ENCODE data around the gene KRTAP2-2. TPM values are rescaled to one million over a fixed set of nuclear protein-coding genes. Genes with fewer than 3 reads are reported as not detected.

The KRTAP2-2 gene
- polyA plus RNA-seq, 1 of the 3 experiments (the other 2 are of a cell fraction) = not detected

GRCh38 chr17:41009936-41010335 is 45.1 kb downstream of the KRTAP2-2 start (continued):
- TF ChIP-seq JUND (IDR thresholded peaks at IDR 0.05) (no peak), GABPA (IDR thresholded peaks at IDR 0.05; ENCODE audit: low read depth) (no peak), EZH2phosphoT487 (IDR thresholded peaks at IDR 0.05; ENCODE audit: borderline replicate concordance, low read depth) (no peak), RCOR1 (IDR thresholded peaks at IDR 0.05; ENCODE audit: low read length) (no peak), NRF1 (IDR thresholded peaks at IDR 0.05; ENCODE audit: low read depth, low read length) (no peak), EP300 (IDR thresholded peaks at IDR 0.05; ENCODE audit: borderline replicate concordance in 1 of 2, low read depth in 1 of 2, low read length in 1 of 2) (no peak), REST (IDR thresholded peaks at IDR 0.05; ENCODE audit: low read depth, low read length) (no peak)

GRCh38 chr17:41009301-41009760 is 45.7 kb downstream of the KRTAP2-2 start:
- Histone ChIP-seq H3K4me3 (ENCODE audit: low read depth in 2 of 2, low read length in 1 of 2) (no peak overlapping the region), H2AFZ (ENCODE audit: low read depth) (no peak overlapping the region)
- CTCF ChIA-PET = interaction anchor here (0.6 kb wide), 1 partner anchor 73 kb away, joined by 3 read pairs; no protein-coding TSS in a partner anchor

More at GRCh38 chr17:41009301-41009760, 45.7 kb downstream of the KRTAP2-2 start:
- POLR2A ChIA-PET = no interaction called here
- no peak overlapping the region for H3K9ac ChIP-seq
- no peak overlapping the region for H3K27ac ChIP-seq (ENCODE audit: low read depth in 2 of 2, low read length in 1 of 2)
- H3K79me2 ChIP-seq (ENCODE audit: insufficient read depth) = no peaks in the 10 kb centered on the region
- no peak overlapping the region for H3K4me2 ChIP-seq
- no peaks in the 10 kb centered on the region for H3F3A ChIP-seq (replicated peaks; ENCODE audit: insufficient read depth)
- H3K9me3 ChIP-seq = no peaks in the 10 kb centered on the region
- H3K27me3 ChIP-seq (ENCODE audit: insufficient read depth) = peaks cover 30% of the 10 kb centered on the region; the same call in 1 of the 2 replicates
- no peaks in the 10 kb centered on the region for H3K9me2 ChIP-seq
- WGBS (ENCODE audit: low lambda C conversion rate) = 3% methylated on average over 4 of the region's 4 CpGs
- no peaks in the 10 kb centered on the region for H4K20me1 ChIP-seq (ENCODE audit: insufficient read depth)
- H3K36me3 ChIP-seq (replicated peaks in 1 of 2; ENCODE audit: control insufficient read depth in 1 of 2, insufficient read depth in 2 of 2, low read length in 1 of 2) = no peaks in the 10 kb centered on the region
- no peak for TF ChIP-seq USF1 (IDR thresholded peaks at IDR 0.05; ENCODE audit: borderline replicate concordance, low read depth)
- no peak for TF ChIP-seq SIN3A (IDR thresholded peaks at IDR 0.05; ENCODE audit: borderline replicate concordance, low read depth, low read length)
- no peak for TF ChIP-seq GATA2 (CRISPR knock-in tag; IDR thresholded peaks at IDR 0.05)
- TF ChIP-seq FOXJ3 (CRISPR knock-in tag; IDR thresholded peaks at IDR 0.05) = no peak
- no peak for TF ChIP-seq YY1 (IDR thresholded peaks at IDR 0.05; ENCODE audit: low read depth)
- no peak for TF ChIP-seq NRF1 (IDR thresholded peaks at IDR 0.05; ENCODE audit: low read depth, low read length)
- TF ChIP-seq PBX3 (IDR thresholded peaks at IDR 0.05) = no peak
- TF ChIP-seq GABPA (IDR thresholded peaks at IDR 0.05; ENCODE audit: low read depth) = no peak
- TF ChIP-seq POLR2AphosphoS5 (IDR thresholded peaks at IDR 0.05; ENCODE audit: low read depth, low read length) = no peak
- TF ChIP-seq, protein P1, sequence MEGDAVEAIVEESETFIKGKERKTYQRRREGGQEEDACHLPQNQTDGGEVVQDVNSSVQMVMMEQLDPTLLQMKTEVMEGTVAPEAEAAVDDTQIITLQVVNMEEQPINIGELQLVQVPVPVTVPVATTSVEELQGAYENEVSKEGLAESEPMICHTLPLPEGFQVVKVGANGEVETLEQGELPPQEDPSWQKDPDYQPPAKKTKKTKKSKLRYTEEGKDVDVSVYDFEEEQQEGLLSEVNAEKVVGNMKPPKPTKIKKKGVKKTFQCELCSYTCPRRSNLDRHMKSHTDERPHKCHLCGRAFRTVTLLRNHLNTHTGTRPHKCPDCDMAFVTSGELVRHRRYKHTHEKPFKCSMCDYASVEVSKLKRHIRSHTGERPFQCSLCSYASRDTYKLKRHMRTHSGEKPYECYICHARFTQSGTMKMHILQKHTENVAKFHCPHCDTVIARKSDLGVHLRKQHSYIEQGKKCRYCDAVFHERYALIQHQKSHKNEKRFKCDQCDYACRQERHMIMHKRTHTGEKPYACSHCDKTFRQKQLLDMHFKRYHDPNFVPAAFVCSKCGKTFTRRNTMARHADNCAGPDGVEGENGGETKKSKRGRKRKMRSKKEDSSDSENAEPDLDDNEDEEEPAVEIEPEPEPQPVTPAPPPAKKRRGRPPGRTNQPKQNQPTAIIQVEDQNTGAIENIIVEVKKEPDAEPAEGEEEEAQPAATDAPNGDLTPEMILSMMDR (IDR thresholded peaks at IDR 0.05) = no peak
- TF ChIP-seq TEAD4 (IDR thresholded peaks at IDR 0.05; ENCODE audit: borderline replicate concordance, insufficient read depth) = no peak
- TF ChIP-seq MEF2A (IDR thresholded peaks at IDR 0.05; ENCODE audit: borderline replicate concordance, low read depth) = no peak
- TF ChIP-seq TAF1 (IDR thresholded peaks at IDR 0.05; ENCODE audit: borderline replicate concordance, low read depth, low read length) = no peak
- DNase-seq = no peak
- no peaks in the 10 kb centered on the region for H3K4me1 ChIP-seq (ENCODE audit: control insufficient read depth in 1 of 2, insufficient read depth in 2 of 2, low read depth in 1 of 2, low read length in 1 of 2)
